22Rv1 (cell line): Measurements from ENCODE around the gene ADAMTS9.

ENCODE experiments used
- CTCF ChIP-seq: fragments of 450-650 bp; IDR thresholded peaks from 2 replicates; pipeline ENCODE4 v1.5.1; 2017; ENCODE audit warnings: mild to moderate bottlenecking
- ZFX ChIP-seq: fragments of 450-650 bp; IDR thresholded peaks from 2 replicates; pipeline ENCODE4 v1.6.1; 2017; ENCODE audit warnings: antibody characterized with exemption, borderline replicate concordance

DNA sequence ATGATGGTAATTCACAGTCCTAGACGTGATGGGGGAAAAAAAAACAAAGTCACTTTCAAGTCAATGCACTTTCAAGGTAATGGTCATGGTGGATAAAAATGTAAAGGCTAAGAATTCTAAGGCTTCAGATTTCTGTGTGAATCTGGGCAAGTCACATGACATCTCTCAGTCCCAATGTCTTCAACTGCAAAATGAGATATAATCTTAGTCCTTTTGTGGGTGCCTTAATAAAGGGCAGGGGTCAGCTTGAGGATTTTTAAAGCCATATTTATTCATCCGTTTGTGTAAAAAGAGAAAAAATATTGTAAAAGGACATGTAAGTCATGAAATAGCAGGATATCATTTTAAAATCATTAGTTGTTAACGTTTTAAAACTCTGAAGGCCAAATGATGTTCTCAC is 83.5 kb downstream of the ADAMTS9 start:
- no peak for TF ChIP-seq CTCF
- TF ChIP-seq ZFX: no peak
